Erythroblast (primary cell): ENCODE results near the gene RNF186.

Experiments
- GATA1 ChIP-seq: IDR thresholded peaks from 2 replicates; pipeline ENCODE4 v1.6.1; 2011; ENCODE audit warnings: low read depth, mild to moderate bottlenecking, control low read depth, low read length, moderate library complexity
- POLR2A ChIP-seq: IDR thresholded peaks from 2 replicates; pipeline ENCODE4 v1.6.1; 2011; ENCODE audit warnings: mild to moderate bottlenecking, low read length

- TF ChIP-seq POLR2A, result no peak
- no peak for TF ChIP-seq GATA1
Observed at GRCh38 chr1:19819701-19820100, 4.6 kb upstream of the RNF186 start.
